ENCODE data around the gene SSR2. TPM values are rescaled to one million over a fixed set of nuclear protein-coding genes. Genes with fewer than 3 reads are reported as not detected.
A peak's percentile ranks its signal among the peaks of the same experiment; 100 is the strongest.

SSR2 gene
- total and polyA plus RNA-seq, 2 experiments from 2014 or later, result 136 to 291 TPM

GRCh38 chr1:156004843-156005584, 15.7 kb downstream of the SSR2 start:
- DNase-seq (ENCODE audit: low spot score) (no peak), ATAC-seq (no peak)
- TF ChIP-seq JUNB (IDR thresholded peaks at IDR 0.05; ENCODE audit: unreplicated experiment) (no peak), CREB1 (CRISPR knock-in tag; IDR thresholded peaks at IDR 0.05; ENCODE audit: low read depth) (no peak), POLR2AphosphoS5 (IDR thresholded peaks at IDR 0.05; ENCODE audit: low read depth) (no peak), ZNF114 (CRISPR knock-in tag; IDR thresholded peaks at IDR 0.05) (no peak), REST (IDR thresholded peaks at IDR 0.05; ENCODE audit: unreplicated experiment) (no peak), EZH2 (IDR thresholded peaks at IDR 0.05; ENCODE audit: low read depth, unreplicated experiment) (no peak)
- TF ChIP-seq, protein P1, sequence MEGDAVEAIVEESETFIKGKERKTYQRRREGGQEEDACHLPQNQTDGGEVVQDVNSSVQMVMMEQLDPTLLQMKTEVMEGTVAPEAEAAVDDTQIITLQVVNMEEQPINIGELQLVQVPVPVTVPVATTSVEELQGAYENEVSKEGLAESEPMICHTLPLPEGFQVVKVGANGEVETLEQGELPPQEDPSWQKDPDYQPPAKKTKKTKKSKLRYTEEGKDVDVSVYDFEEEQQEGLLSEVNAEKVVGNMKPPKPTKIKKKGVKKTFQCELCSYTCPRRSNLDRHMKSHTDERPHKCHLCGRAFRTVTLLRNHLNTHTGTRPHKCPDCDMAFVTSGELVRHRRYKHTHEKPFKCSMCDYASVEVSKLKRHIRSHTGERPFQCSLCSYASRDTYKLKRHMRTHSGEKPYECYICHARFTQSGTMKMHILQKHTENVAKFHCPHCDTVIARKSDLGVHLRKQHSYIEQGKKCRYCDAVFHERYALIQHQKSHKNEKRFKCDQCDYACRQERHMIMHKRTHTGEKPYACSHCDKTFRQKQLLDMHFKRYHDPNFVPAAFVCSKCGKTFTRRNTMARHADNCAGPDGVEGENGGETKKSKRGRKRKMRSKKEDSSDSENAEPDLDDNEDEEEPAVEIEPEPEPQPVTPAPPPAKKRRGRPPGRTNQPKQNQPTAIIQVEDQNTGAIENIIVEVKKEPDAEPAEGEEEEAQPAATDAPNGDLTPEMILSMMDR (conservative IDR thresholded peaks at IDR 0.05; ENCODE audit: low read depth in 2 of 2), result no peak
- TF ChIP-seq, protein P2, sequence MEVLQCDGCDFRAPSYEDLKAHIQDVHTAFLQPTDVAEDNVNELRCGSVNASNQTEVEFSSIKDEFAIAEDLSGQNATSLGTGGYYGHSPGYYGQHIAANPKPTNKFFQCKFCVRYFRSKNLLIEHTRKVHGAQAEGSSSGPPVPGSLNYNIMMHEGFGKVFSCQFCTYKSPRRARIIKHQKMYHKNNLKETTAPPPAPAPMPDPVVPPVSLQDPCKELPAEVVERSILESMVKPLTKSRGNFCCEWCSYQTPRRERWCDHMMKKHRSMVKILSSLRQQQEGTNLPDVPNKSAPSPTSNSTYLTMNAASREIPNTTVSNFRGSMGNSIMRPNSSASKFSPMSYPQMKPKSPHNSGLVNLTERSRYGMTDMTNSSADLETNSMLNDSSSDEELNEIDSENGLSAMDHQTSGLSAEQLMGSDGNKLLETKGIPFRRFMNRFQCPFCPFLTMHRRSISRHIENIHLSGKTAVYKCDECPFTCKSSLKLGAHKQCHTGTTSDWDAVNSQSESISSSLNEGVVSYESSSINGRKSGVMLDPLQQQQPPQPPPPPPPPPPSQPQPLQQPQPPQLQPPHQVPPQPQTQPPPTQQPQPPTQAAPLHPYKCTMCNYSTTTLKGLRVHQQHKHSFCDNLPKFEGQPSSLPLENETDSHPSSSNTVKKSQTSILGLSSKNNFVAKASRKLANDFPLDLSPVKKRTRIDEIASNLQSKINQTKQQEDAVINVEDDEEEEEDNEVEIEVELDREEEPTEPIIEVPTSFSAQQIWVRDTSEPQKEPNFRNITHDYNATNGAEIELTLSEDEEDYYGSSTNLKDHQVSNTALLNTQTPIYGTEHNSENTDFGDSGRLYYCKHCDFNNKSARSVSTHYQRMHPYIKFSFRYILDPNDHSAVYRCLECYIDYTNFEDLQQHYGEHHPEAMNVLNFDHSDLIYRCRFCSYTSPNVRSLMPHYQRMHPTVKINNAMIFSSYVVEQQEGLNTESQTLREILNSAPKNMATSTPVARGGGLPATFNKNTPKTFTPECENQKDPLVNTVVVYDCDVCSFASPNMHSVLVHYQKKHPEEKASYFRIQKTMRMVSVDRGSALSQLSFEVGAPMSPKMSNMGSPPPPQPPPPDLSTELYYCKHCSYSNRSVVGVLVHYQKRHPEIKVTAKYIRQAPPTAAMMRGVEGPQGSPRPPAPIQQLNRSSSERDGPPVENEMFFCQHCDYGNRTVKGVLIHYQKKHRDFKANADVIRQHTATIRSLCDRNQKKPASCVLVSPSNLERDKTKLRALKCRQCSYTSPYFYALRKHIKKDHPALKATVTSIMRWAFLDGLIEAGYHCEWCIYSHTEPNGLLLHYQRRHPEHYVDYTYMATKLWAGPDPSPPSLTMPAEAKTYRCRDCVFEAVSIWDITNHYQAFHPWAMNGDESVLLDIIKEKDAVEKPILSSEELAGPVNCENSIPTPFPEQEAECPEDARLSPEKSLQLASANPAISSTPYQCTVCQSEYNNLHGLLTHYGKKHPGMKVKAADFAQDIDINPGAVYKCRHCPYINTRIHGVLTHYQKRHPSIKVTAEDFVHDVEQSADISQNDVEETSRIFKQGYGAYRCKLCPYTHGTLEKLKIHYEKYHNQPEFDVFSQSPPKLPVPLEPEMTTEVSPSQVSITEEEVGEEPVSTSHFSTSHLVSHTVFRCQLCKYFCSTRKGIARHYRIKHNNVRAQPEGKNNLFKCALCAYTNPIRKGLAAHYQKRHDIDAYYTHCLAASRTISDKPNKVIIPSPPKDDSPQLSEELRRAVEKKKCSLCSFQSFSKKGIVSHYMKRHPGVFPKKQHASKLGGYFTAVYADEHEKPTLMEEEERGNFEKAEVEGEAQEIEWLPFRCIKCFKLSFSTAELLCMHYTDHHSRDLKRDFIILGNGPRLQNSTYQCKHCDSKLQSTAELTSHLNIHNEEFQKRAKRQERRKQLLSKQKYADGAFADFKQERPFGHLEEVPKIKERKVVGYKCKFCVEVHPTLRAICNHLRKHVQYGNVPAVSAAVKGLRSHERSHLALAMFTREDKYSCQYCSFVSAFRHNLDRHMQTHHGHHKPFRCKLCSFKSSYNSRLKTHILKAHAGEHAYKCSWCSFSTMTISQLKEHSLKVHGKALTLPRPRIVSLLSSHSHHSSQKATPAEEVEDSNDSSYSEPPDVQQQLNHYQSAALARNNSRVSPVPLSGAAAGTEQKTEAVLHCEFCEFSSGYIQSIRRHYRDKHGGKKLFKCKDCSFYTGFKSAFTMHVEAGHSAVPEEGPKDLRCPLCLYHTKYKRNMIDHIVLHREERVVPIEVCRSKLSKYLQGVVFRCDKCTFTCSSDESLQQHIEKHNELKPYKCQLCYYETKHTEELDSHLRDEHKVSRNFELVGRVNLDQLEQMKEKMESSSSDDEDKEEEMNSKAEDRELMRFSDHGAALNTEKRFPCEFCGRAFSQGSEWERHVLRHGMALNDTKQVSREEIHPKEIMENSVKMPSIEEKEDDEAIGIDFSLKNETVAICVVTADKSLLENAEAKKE (CRISPR knock-in tag; IDR thresholded peaks at IDR 0.05), result no peak
- TF ChIP-seq, protein P3, sequence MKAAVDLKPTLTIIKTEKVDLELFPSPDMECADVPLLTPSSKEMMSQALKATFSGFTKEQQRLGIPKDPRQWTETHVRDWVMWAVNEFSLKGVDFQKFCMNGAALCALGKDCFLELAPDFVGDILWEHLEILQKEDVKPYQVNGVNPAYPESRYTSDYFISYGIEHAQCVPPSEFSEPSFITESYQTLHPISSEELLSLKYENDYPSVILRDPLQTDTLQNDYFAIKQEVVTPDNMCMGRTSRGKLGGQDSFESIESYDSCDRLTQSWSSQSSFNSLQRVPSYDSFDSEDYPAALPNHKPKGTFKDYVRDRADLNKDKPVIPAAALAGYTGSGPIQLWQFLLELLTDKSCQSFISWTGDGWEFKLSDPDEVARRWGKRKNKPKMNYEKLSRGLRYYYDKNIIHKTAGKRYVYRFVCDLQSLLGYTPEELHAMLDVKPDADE (IDR thresholded peaks at IDR 0.05), result no peak
- H3K79me2 ChIP-seq (replicated peaks; ENCODE audit: insufficient read depth), result no peaks in the 10 kb centered on the region
- H3F3A ChIP-seq (replicated peaks; ENCODE audit: low read depth), result peaks cover 15% of the 10 kb centered on the region; the same call in 1 of the 2 replicates
- H3K4me1 ChIP-seq (ENCODE audit: insufficient read depth), result no peaks in the 10 kb centered on the region
- H2AFZ ChIP-seq, result no peak overlapping the region
- H3K27me3 ChIP-seq (ENCODE audit: insufficient read depth), result no peaks in the 10 kb centered on the region
- H3K9me2 ChIP-seq (ENCODE audit: insufficient read depth), result no peaks in the 10 kb centered on the region
- no peak overlapping the region for H3K4me2 ChIP-seq
- H3K4me3 Mint-ChIP-seq, result no peak overlapping the region
- peaks cover 5% of the 10 kb centered on the region for H3K27me3 Mint-ChIP-seq (ENCODE audit: insufficient read depth, low read depth, poor library complexity)
- peaks cover 5% of the 10 kb centered on the region for H4K20me1 ChIP-seq (replicated peaks; ENCODE audit: insufficient read depth)
- H3K27ac Mint-ChIP-seq, result 0 out of 2 replicates have a peak overlapping the region, but pooled peaks have one; percentile 12
- H3K9me3 Mint-ChIP-seq, result no peaks in the 10 kb centered on the region
- H3K36me3 Mint-ChIP-seq (ENCODE audit: low read depth), result peaks cover 17% of the 10 kb centered on the region
- H3K27ac ChIP-seq (ENCODE audit: low read depth), result no peak overlapping the region
- peaks cover 6% of the 10 kb centered on the region for H3K4me1 Mint-ChIP-seq
- peaks cover 7% of the 10 kb centered on the region; the same call in 1 of the 2 replicates for H3K36me3 ChIP-seq (ENCODE audit: insufficient read depth)
- H3K4me3 ChIP-seq, result no peak overlapping the region
